Heart left ventricle (tissue), 13 donors: ENCODE results near the gene DCLK1.

Experiments
- POLR2A ChIP-seq, 2 donors: fragments of 450-650 bp; IDR thresholded peaks; one replicate each; pipeline ENCODE4 v1.6.1; 2017; ENCODE audit warnings: antibody characterized with exemption in 2 of 2, mild to moderate bottlenecking in 2 of 2, moderate library complexity in 2 of 2
- TF ChIP-seq, protein P1 (sequence below), 12 donors: fragments of 200-600 bp; sonication (generic) in 4 of 12; IDR thresholded peaks; one replicate each; pipeline versions ENCODE4 v1.5.0 to v1.8.0; 2018 to 2022; ENCODE audit warnings: antibody characterized with exemption in 12 of 12, mild to moderate bottlenecking in 5 of 12
- donor health status: ischemic (EF 13 %, LVEDD 7.1; RV severe dilation, severe dysfunction).
- donor health status: DM: no; HTN: yes; CAD: no.
- donor health status: DM: no; HTN: no; CAD: no.
- donor health status: ischemic (EF 25% LVEDD 6.9; RV normal size, moderate dysfunction).
- donor health status: ischemic (EF 25% LVEDD 5.7; RV mildly dilated, moderate dysfunction).
- donor health status: ischemic (EF 35%, LVEDD 5.7; RV mildly dilated, moderate dysfunction).
- donor health status: nonischemic (EF 11% LVEDD 7.7; RV severe dilation, severe dysfunction).
- donor health status: DM: yes; HTN: yes; CAD: no.
- donor health status: PGD.
- donor health status: ischemic (EF 29% LVEDD 5.4; RV normal size, mild dysfunction).
- donor health status: nonischemic (EF 23%, LVEDD 6.1; RV moderate dilation, normal function).

DNA sequence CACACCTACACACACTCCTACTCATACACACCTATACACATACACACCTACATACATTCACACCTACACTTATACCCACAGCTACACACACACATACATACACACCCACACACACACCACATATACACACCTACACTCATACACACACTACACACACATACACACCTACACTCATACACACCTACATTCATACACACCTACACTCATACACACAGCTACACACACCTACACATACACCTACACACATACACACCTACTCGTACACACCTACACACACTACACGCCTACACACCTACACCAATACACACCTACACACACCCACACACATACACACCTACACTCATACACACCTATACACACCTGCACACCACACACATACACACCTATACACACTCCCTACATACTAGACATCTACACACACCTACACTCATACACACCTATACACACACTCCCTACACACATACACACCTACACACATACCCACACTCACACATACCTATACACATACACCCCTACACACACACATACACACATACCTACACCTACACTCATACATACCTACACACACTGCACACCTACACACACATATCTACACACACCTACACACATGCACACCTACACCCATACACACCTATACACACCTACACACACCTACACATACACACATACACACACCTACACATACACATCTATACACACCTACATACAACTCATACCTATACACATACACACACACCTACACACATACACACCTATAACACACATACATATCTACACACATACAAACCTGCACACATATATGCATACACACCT lies 369.5 kb downstream of the DCLK1 start:
- TF ChIP-seq POLR2A (IDR thresholded peaks at IDR 0.05) = no peak
- TF ChIP-seq, protein P1, sequence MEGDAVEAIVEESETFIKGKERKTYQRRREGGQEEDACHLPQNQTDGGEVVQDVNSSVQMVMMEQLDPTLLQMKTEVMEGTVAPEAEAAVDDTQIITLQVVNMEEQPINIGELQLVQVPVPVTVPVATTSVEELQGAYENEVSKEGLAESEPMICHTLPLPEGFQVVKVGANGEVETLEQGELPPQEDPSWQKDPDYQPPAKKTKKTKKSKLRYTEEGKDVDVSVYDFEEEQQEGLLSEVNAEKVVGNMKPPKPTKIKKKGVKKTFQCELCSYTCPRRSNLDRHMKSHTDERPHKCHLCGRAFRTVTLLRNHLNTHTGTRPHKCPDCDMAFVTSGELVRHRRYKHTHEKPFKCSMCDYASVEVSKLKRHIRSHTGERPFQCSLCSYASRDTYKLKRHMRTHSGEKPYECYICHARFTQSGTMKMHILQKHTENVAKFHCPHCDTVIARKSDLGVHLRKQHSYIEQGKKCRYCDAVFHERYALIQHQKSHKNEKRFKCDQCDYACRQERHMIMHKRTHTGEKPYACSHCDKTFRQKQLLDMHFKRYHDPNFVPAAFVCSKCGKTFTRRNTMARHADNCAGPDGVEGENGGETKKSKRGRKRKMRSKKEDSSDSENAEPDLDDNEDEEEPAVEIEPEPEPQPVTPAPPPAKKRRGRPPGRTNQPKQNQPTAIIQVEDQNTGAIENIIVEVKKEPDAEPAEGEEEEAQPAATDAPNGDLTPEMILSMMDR (IDR thresholded peaks at IDR 0.05) = no peak
